ENCODE results near the gene PRRX2. TPM values are rescaled to one million over a fixed set of nuclear protein-coding genes. Genes with fewer than 3 reads are reported as not detected.
A peak's percentile ranks its signal among the peaks of the same experiment; 100 is the strongest.

The PRRX2 gene
- total RNA-seq, 5 donors from 2014 or later (not counting 1 experiment from before 2014, with no cell fraction given): 0.26 TPM; not detected in 4

- H3K4me1 ChIP-seq (ENCODE audit: control insufficient read depth in 1 of 2, extremely low read depth in 1 of 2, insufficient read depth in 2 of 2, low read length in 2 of 2): peaks cover 13 to 64% of the 10 kb centered on the region in 2 experiments
- Mint-ChIP-seq H3K4me1 (peaks cover 47 to 53% (median 51%) of the 10 kb centered on the region in 3 donors), H3K27ac (peak overlapping the region; percentile 44 to 82), H3K36me3 (peaks cover 3% of the 10 kb centered on the region), H3K27me3 (peaks cover 15 to 31% of the 10 kb centered on the region in 2 donors), H3K4me3 (peak overlapping the region; percentile 69 to 98 (median 85)), H3K9me3 (no peaks in the 10 kb centered on the region)
- POLR2A ChIA-PET: interaction anchor here in 1 of 2 donors (0.6 to 0.8 kb wide), 3 partner anchors 98 to 484 kb away, joined by 3 to 9 read pairs (median 4); no protein-coding TSS in a partner anchor
- H3K27me3 ChIP-seq (replicated peaks in 1 of 2; ENCODE audit: control insufficient read depth in 2 of 2, extremely low read depth in 1 of 2, insufficient read depth in 2 of 2, low read length in 1 of 2): peaks cover 0 to 32% of the 10 kb centered on the region in 2 experiments
- WGBS (ENCODE audit: insufficient coverage): 24% methylated on average over 6 of the region's 12 CpGs
- CTCF ChIA-PET: interaction anchor here (0.5 to 4.8 kb wide), 22 partner anchors 13 to 1607 kb away, joined by 3 to 45 read pairs (median 4); partner anchors contain the start of genes IER5L (in 1 of the 2) and MIGA2 (in 1 of the 2)
- DNase-seq (peak in 33 of 35 experiments; percentile 27 to 80 (median 62)), ATAC-seq (replicated peaks in 1 of 4) (peak in 1 of 4 experiments; percentile 7)
- H3K36me3 ChIP-seq (ENCODE audit: control insufficient read depth in 2 of 2, extremely low read depth in 1 of 2, insufficient read depth in 1 of 2, low read length in 1 of 2): no peaks in the 10 kb centered on the region
- H3K9me3 ChIP-seq: no peaks in the 10 kb centered on the region
- no peak overlapping the region for H3K4me3 ChIP-seq (ENCODE audit: control insufficient read depth in 1 of 2, extremely low read depth in 1 of 2, low read length in 1 of 2)
- H3K27ac ChIP-seq (ENCODE audit: low read length): no peak overlapping the region
Observed at GRCh38 chr9:129624168-129624759, 41.2 kb upstream of the PRRX2 start.

DNA sequence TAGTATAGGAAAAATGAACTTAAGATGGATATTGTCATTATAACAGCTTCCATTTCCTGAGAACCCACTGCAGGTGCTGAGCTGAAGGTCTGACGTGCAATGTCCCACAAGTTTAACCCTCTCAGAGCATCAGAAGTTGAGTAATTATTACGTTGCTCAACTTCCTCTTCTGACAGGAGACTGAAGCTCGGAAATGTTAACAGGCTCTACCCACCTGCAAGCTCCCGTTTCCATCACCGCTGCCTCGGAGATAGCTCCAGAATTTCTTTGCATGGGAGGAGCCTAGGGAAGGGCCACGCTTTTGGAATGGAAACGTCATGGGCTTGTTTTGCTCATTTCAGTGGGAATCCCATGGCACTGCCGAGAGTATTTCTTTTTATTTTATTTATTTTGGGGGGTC, 40.5 kb upstream of the PRRX2 start:
- Mint-ChIP-seq H3K27ac (peak overlapping the region; percentile 76 to 91), H3K4me1 (peaks cover 54 to 58% (median 55%) of the 10 kb centered on the region in 3 donors), H3K9me3 (no peaks in the 10 kb centered on the region), H3K36me3 (peaks cover 3% of the 10 kb centered on the region), H3K27me3 (peaks cover 15 to 27% of the 10 kb centered on the region in 2 donors), H3K4me3 (peak overlapping the region; percentile 78 to 98 (median 85))
- Histone ChIP-seq H3K36me3 (ENCODE audit: control insufficient read depth in 2 of 2, extremely low read depth in 1 of 2, insufficient read depth in 1 of 2, low read length in 1 of 2) (peaks cover 0 to 2% of the 10 kb centered on the region in 2 donors), H3K4me3 (ENCODE audit: control insufficient read depth in 1 of 2, extremely low read depth in 1 of 2, low read length in 1 of 2) (peak overlapping the region in 1 of 2 donors; percentile 88), H3K27me3 (replicated peaks in 1 of 2; ENCODE audit: control insufficient read depth in 2 of 2, extremely low read depth in 1 of 2, insufficient read depth in 2 of 2, low read length in 1 of 2) (peaks cover 0 to 26% of the 10 kb centered on the region in 2 experiments), H3K27ac (ENCODE audit: low read length) (peak overlapping the region; percentile 12), H3K9me3 (no peaks in the 10 kb centered on the region), H3K4me1 (ENCODE audit: control insufficient read depth in 1 of 2, extremely low read depth in 1 of 2, insufficient read depth in 2 of 2, low read length in 2 of 2) (peaks cover 13 to 67% of the 10 kb centered on the region in 2 experiments)
- peak in 19 of 35 experiments; percentile 16 to 68 (median 34) for DNase-seq
- peak in 1 of 4 experiments; percentile 56 for ATAC-seq (replicated peaks in 1 of 4)
- CTCF ChIA-PET: interaction anchor here (0.5 to 4.8 kb wide), 19 partner anchors 14 to 1205 kb away, joined by 3 to 45 read pairs (median 4); partner anchors contain the start of genes IER5L (in 1 of the 2) and MIGA2 (in 1 of the 2)
- POLR2A ChIA-PET: interaction anchor here in 1 of 2 donors (0.6 to 0.8 kb wide), 2 partner anchors 313 to 485 kb away, joined by 3 read pairs; no protein-coding TSS in a partner anchor
- WGBS (ENCODE audit: insufficient coverage): 11% methylated on average over 4 of the region's 9 CpGs

- H3K4me1 ChIP-seq (ENCODE audit: control insufficient read depth in 1 of 2, extremely low read depth in 1 of 2, insufficient read depth in 2 of 2, low read length in 2 of 2): peaks cover 13 to 69% of the 10 kb centered on the region in 2 experiments
- peak within 1 kb of the TSS; percentile 90 to 91 for H3K27ac Mint-ChIP-seq
- H3K4me3 ChIP-seq (ENCODE audit: control insufficient read depth in 1 of 2, extremely low read depth in 1 of 2, low read length in 1 of 2): peak within 1 kb of the TSS; percentile 88 to 95
- peak within 1 kb of the TSS; percentile 84 to 98 (median 85) for H3K4me3 Mint-ChIP-seq
- peaks cover 0 to 3% of the 10 kb centered on the region in 2 donors for H3K36me3 ChIP-seq (ENCODE audit: control insufficient read depth in 2 of 2, extremely low read depth in 1 of 2, insufficient read depth in 1 of 2, low read length in 1 of 2)
- peaks cover 11 to 22% of the 10 kb centered on the region in 2 donors for H3K27me3 Mint-ChIP-seq
- 0% methylated on average over 22 of the region's 55 CpGs for WGBS (ENCODE audit: insufficient coverage)
- ChIA-PET POLR2A (interaction anchor here (0.6 to 1.3 kb wide), 6 partner anchors 78 to 703 kb away, joined by 3 to 6 read pairs (median 4); no protein-coding TSS in a partner anchor), CTCF (interaction anchor here (0.6 to 4.8 kb wide), 12 partner anchors 14 to 502 kb away, joined by 3 to 45 read pairs (median 4); partner anchors contain the start of gene IER5L (in 1 of the 2))
- DNase-seq (peak; percentile 72 to 95 (median 87)), ATAC-seq (replicated peaks in 1 of 4) (peak; percentile 80 to 86 (median 84))
- no peaks in the 10 kb centered on the region for H3K9me3 Mint-ChIP-seq
- H3K4me1 Mint-ChIP-seq: peaks cover 60 to 65% (median 61%) of the 10 kb centered on the region in 3 donors
- H3K36me3 Mint-ChIP-seq: peaks cover 3% of the 10 kb centered on the region
- no peaks in the 10 kb centered on the region for H3K9me3 ChIP-seq
- peak within 1 kb of the TSS; percentile 82 for H3K27ac ChIP-seq (ENCODE audit: low read length)
- H3K27me3 ChIP-seq (replicated peaks in 1 of 2; ENCODE audit: control insufficient read depth in 2 of 2, extremely low read depth in 1 of 2, insufficient read depth in 2 of 2, low read length in 1 of 2): peaks cover 0 to 15% of the 10 kb centered on the region in 2 experiments
Observed at GRCh38 chr9:129626079-129626624, 39.3 kb upstream of the PRRX2 start, which contains the start of gene NTMT1. Gene NTMT1 (plus strand): TSS chr9:129626163. CDS start chr9:129632704, 6,541 bp downstream.

DNA sequence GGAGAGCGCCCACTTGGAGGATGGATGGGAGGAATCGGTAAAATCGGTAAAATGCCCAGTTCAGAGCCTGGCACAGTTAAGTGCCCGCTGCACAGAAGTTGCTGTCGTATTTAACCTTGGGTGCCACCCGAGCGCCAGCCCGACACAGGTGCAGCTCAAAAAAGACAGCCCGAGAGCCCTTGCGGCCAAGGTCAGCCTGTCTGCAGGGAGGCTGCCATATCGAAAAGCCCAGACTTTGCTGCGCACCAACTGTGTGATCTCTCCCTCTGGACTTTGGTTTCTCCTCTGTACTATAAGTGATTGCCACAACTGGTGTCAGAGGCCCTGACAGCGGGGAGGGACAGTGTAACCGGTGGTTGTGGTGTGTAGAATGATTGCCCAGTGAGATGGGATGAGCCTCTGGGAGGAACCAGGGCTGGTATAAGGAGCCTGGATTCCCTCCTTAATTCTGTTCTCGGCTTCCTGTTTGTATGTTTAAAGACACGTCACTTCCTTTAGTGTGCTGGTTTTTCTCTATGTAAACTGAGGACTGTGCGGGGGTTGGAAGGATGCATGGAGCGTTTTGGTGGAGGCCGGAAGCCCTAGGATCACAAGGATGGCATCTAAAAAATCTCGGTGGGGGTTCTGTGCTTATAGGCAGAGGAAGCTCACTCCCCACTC, 38.7 kb upstream of the PRRX2 start:
- peaks cover 13 to 72% of the 10 kb centered on the region in 2 experiments for H3K4me1 ChIP-seq (ENCODE audit: control insufficient read depth in 1 of 2, extremely low read depth in 1 of 2, insufficient read depth in 2 of 2, low read length in 2 of 2)
- ATAC-seq (replicated peaks in 1 of 4) (peak; percentile 8 to 37 (median 29)), DNase-seq (peak in 15 of 35 experiments; percentile 19 to 61 (median 38))
- no peaks in the 10 kb centered on the region for H3K9me3 ChIP-seq
- H3K36me3 ChIP-seq (ENCODE audit: control insufficient read depth in 2 of 2, extremely low read depth in 1 of 2, insufficient read depth in 1 of 2, low read length in 1 of 2): peaks cover 0 to 4% of the 10 kb centered on the region in 2 donors
- H3K27me3 ChIP-seq (replicated peaks in 1 of 2; ENCODE audit: control insufficient read depth in 2 of 2, extremely low read depth in 1 of 2, insufficient read depth in 2 of 2, low read length in 1 of 2): peaks cover 0 to 9% of the 10 kb centered on the region in 2 experiments
- peak overlapping the region; percentile 81 to 90 for H3K27ac Mint-ChIP-seq
- H3K9me3 Mint-ChIP-seq: no peaks in the 10 kb centered on the region
- peaks cover 3% of the 10 kb centered on the region for H3K36me3 Mint-ChIP-seq
- H3K4me1 Mint-ChIP-seq: peaks cover 64 to 70% (median 67%) of the 10 kb centered on the region in 3 donors
- peak overlapping the region; percentile 84 to 98 (median 85) for H3K4me3 Mint-ChIP-seq
- peak overlapping the region; percentile 82 for H3K27ac ChIP-seq (ENCODE audit: low read length)
- H3K27me3 Mint-ChIP-seq: peaks cover 6 to 16% of the 10 kb centered on the region in 2 donors
- POLR2A ChIA-PET: interaction anchor here (0.6 to 1.3 kb wide), 3 partner anchors 26 to 495 kb away, joined by 3 to 6 read pairs (median 4); no protein-coding TSS in a partner anchor
- 0% methylated on average over 11 of the region's 20 CpGs for WGBS (ENCODE audit: insufficient coverage)
- CTCF ChIA-PET: interaction anchor here (0.6 to 4.8 kb wide), 8 partner anchors 16 to 501 kb away, joined by 3 to 45 read pairs (median 4); no protein-coding TSS in a partner anchor
- H3K4me3 ChIP-seq (ENCODE audit: control insufficient read depth in 1 of 2, extremely low read depth in 1 of 2, low read length in 1 of 2): peak overlapping the region; percentile 88 to 95

- peaks cover 67 to 74% (median 72%) of the 10 kb centered on the region in 3 donors for H3K4me1 Mint-ChIP-seq
- DNase-seq (no peak), ATAC-seq (replicated peaks in 1 of 4) (no peak)
- Histone ChIP-seq H3K27me3 (replicated peaks in 1 of 2; ENCODE audit: control insufficient read depth in 2 of 2, extremely low read depth in 1 of 2, insufficient read depth in 2 of 2, low read length in 1 of 2) (peaks cover 0 to 3% of the 10 kb centered on the region in 2 experiments), H3K27ac (ENCODE audit: low read length) (peak overlapping the region; percentile 22), H3K4me1 (ENCODE audit: control insufficient read depth in 1 of 2, extremely low read depth in 1 of 2, insufficient read depth in 2 of 2, low read length in 2 of 2) (peaks cover 13 to 79% of the 10 kb centered on the region in 2 experiments), H3K9me3 (no peaks in the 10 kb centered on the region), H3K36me3 (ENCODE audit: control insufficient read depth in 2 of 2, extremely low read depth in 1 of 2, insufficient read depth in 1 of 2, low read length in 1 of 2) (peaks cover 0 to 11% of the 10 kb centered on the region in 2 donors), H3K4me3 (ENCODE audit: control insufficient read depth in 1 of 2, extremely low read depth in 1 of 2, low read length in 1 of 2) (peak overlapping the region; percentile 88 to 95)
- 82% methylated on average over 9 of the region's 12 CpGs for WGBS (ENCODE audit: insufficient coverage)
- H3K4me3 Mint-ChIP-seq: peak overlapping the region; percentile 84 to 98 (median 85)
- peaks cover 6 to 8% of the 10 kb centered on the region in 2 donors for H3K27me3 Mint-ChIP-seq
- POLR2A ChIA-PET: interaction anchor here in 1 of 2 donors (0.6 kb wide), 1 partner anchor 25 kb away, joined by 4 read pairs; no protein-coding TSS in a partner anchor
- CTCF ChIA-PET: interaction anchor here in 1 of 2 donors (0.6 to 4.8 kb wide), 4 partner anchors 110 to 497 kb away, joined by 3 to 45 read pairs (median 4); no protein-coding TSS in a partner anchor
- H3K27ac Mint-ChIP-seq: peak overlapping the region; percentile 81 to 90
- peaks cover 3% of the 10 kb centered on the region for H3K36me3 Mint-ChIP-seq
- no peaks in the 10 kb centered on the region for H3K9me3 Mint-ChIP-seq
Observed at GRCh38 chr9:129627556-129628440, 37.6 kb upstream of the PRRX2 start.

Measured in T-cell (primary cell).